ENCODE results near the gene JTB. TPM values are rescaled to one million over a fixed set of nuclear protein-coding genes. Genes with fewer than 3 reads are reported as not detected.
"Not testable (repeated sequence)": the region's sequence is repeated elsewhere in the genome, so short reads cannot be mapped to it uniquely, and the experiment has no call there.

The JTB gene
- total RNA-seq, 1 donor: 160 TPM

- H3K27me3 ChIP-seq (ENCODE audit: insufficient read depth, low read length): no peaks in the 10 kb centered on the region
- H3K9me3 ChIP-seq (ENCODE audit: low read depth, low read length): no peaks in the 10 kb centered on the region
- no peak overlapping the region for H3K4me3 ChIP-seq (ENCODE audit: low read length)
- peaks cover 51% of the 10 kb centered on the region for H3K4me1 ChIP-seq (ENCODE audit: insufficient read depth, low read length)
Observed at GRCh38 chr1:153987621-153988020, 10.1 kb upstream of the JTB start.

- Histone ChIP-seq H3K4me1 (ENCODE audit: insufficient read depth, low read length) (peaks cover 36% of the 10 kb centered on the region), H3K9me3 (ENCODE audit: low read depth, low read length) (no peaks in the 10 kb centered on the region), H3K4me3 (ENCODE audit: low read length) (peak within 1 kb of the TSS; percentile 5), H3K27me3 (ENCODE audit: insufficient read depth, low read length) (no peaks in the 10 kb centered on the region)
Observed at GRCh38 chr1:153985941-153986761, 8.7 kb upstream of the JTB start, which contains the start of gene RAB13. RAB13 (minus strand) TSS chr1:153986339; CDS start chr1:153986236, 103 bp downstream.

GRCh38 chr1:153985341-153985912 is 8.0 kb upstream of the JTB start:
- no peak overlapping the region for H3K4me3 ChIP-seq (ENCODE audit: low read length)
- H3K9me3 ChIP-seq (ENCODE audit: low read depth, low read length): no peaks in the 10 kb centered on the region
- H3K27me3 ChIP-seq (ENCODE audit: insufficient read depth, low read length): no peaks in the 10 kb centered on the region
- peaks cover 35% of the 10 kb centered on the region for H3K4me1 ChIP-seq (ENCODE audit: insufficient read depth, low read length)

GRCh38 chr1:153984123-153984894 is 6.8 kb upstream of the JTB start:
- no peaks in the 10 kb centered on the region for H3K9me3 ChIP-seq (ENCODE audit: low read depth, low read length)
- no peak overlapping the region for H3K4me3 ChIP-seq (ENCODE audit: low read length)
- peaks cover 31% of the 10 kb centered on the region for H3K4me1 ChIP-seq (ENCODE audit: insufficient read depth, low read length)
- H3K27me3 ChIP-seq (ENCODE audit: insufficient read depth, low read length): no peaks in the 10 kb centered on the region

- H3K9me3 ChIP-seq (ENCODE audit: low read depth, low read length); H3K4me3 ChIP-seq (ENCODE audit: low read length); H3K27me3 ChIP-seq (ENCODE audit: insufficient read depth, low read length): not testable (repeated sequence)
- peaks cover 38% of the 10 kb centered on the region for H3K4me1 ChIP-seq (ENCODE audit: insufficient read depth, low read length)
Observed at GRCh38 chr1:153981735-153982134, 4.3 kb upstream of the JTB start.

GRCh38 chr1:153979091-153979490 is 1.6 kb upstream of the JTB start:
- peaks cover 28% of the 10 kb centered on the region for H3K4me1 ChIP-seq (ENCODE audit: insufficient read depth, low read length)
- not testable (repeated sequence) for H3K4me3 ChIP-seq (ENCODE audit: low read length); H3K9me3 ChIP-seq (ENCODE audit: low read depth, low read length); H3K27me3 ChIP-seq (ENCODE audit: insufficient read depth, low read length)

- H3K4me1 ChIP-seq (ENCODE audit: insufficient read depth, low read length): peaks cover 28% of the 10 kb centered on the region
- H3K9me3 ChIP-seq (ENCODE audit: low read depth, low read length): no peaks in the 10 kb centered on the region
- H3K27me3 ChIP-seq (ENCODE audit: insufficient read depth, low read length): no peaks in the 10 kb centered on the region
- H3K4me3 ChIP-seq (ENCODE audit: low read length): peak overlapping the region; percentile 91
Observed at GRCh38 chr1:153978274-153978909, 918 bp upstream of the JTB start.

GRCh38 chr1:153976819-153977249 is 640 bp downstream of the JTB start:
- peak overlapping the region; percentile 91 for H3K4me3 ChIP-seq (ENCODE audit: low read length)
- H3K27me3 ChIP-seq (ENCODE audit: insufficient read depth, low read length): no peaks in the 10 kb centered on the region
- no peaks in the 10 kb centered on the region for H3K9me3 ChIP-seq (ENCODE audit: low read depth, low read length)
- H3K4me1 ChIP-seq (ENCODE audit: insufficient read depth, low read length): peaks cover 28% of the 10 kb centered on the region

GRCh38 chr1:153973525-153973924 is 3.9 kb downstream of the JTB start:
- H3K9me3 ChIP-seq (ENCODE audit: low read depth, low read length): no peaks in the 10 kb centered on the region
- H3K4me3 ChIP-seq (ENCODE audit: low read length): no peak overlapping the region
- H3K4me1 ChIP-seq (ENCODE audit: insufficient read depth, low read length): peaks cover 29% of the 10 kb centered on the region
- no peaks in the 10 kb centered on the region for H3K27me3 ChIP-seq (ENCODE audit: insufficient read depth, low read length)

- Histone ChIP-seq H3K9me3 (ENCODE audit: low read depth, low read length) (no peaks in the 10 kb centered on the region), H3K27me3 (ENCODE audit: insufficient read depth, low read length) (no peaks in the 10 kb centered on the region), H3K4me1 (ENCODE audit: insufficient read depth, low read length) (peaks cover 29% of the 10 kb centered on the region), H3K4me3 (ENCODE audit: low read length) (no peak overlapping the region)
Observed at GRCh38 chr1:153973071-153973470, 4.4 kb downstream of the JTB start.

GRCh38 chr1:153970346-153970745 is 7.1 kb downstream of the JTB start:
- Histone ChIP-seq H3K27me3 (ENCODE audit: insufficient read depth, low read length) (no peaks in the 10 kb centered on the region), H3K9me3 (ENCODE audit: low read depth, low read length) (no peaks in the 10 kb centered on the region), H3K4me3 (ENCODE audit: low read length) (no peak overlapping the region), H3K4me1 (ENCODE audit: insufficient read depth, low read length) (peaks cover 28% of the 10 kb centered on the region)

GRCh38 chr1:153968972-153969371 is 8.5 kb downstream of the JTB start:
- peaks cover 36% of the 10 kb centered on the region for H3K4me1 ChIP-seq (ENCODE audit: insufficient read depth, low read length)
- H3K27me3 ChIP-seq (ENCODE audit: insufficient read depth, low read length): no peaks in the 10 kb centered on the region
- no peaks in the 10 kb centered on the region for H3K9me3 ChIP-seq (ENCODE audit: low read depth, low read length)
- H3K4me3 ChIP-seq (ENCODE audit: low read length): no peak overlapping the region

- Histone ChIP-seq H3K27me3 (ENCODE audit: insufficient read depth, low read length) (no peaks in the 10 kb centered on the region), H3K9me3 (ENCODE audit: low read depth, low read length) (no peaks in the 10 kb centered on the region), H3K4me1 (ENCODE audit: insufficient read depth, low read length) (peaks cover 39% of the 10 kb centered on the region), H3K4me3 (ENCODE audit: low read length) (no peak overlapping the region)
Observed at GRCh38 chr1:153968408-153968807, 9.1 kb downstream of the JTB start.

GRCh38 chr1:153968000-153968363 is 9.5 kb downstream of the JTB start:
- no peaks in the 10 kb centered on the region for H3K27me3 ChIP-seq (ENCODE audit: insufficient read depth, low read length)
- H3K9me3 ChIP-seq (ENCODE audit: low read depth, low read length): no peaks in the 10 kb centered on the region
- peaks cover 40% of the 10 kb centered on the region for H3K4me1 ChIP-seq (ENCODE audit: insufficient read depth, low read length)
- peak overlapping the region; percentile 81 for H3K4me3 ChIP-seq (ENCODE audit: low read length)

All from mononuclear cell (primary cell).